ENCODE measurements around the gene TNIP1. TPM values are rescaled to one million over a fixed set of nuclear protein-coding genes. Genes with fewer than 3 reads are reported as not detected.

TNIP1 gene
- polyA plus RNA-seq, 2 of the 4 experiments (the other 2 are of a cell fraction), result 48.4 to 53.4 TPM

- H3K27ac ChIP-seq, result no peak overlapping the region
- POLR2A ChIA-PET, result interaction anchor here (0.6 kb wide), 1 partner anchor 162 kb away, joined by 4 read pairs; no protein-coding TSS in a partner anchor
- ATAC-seq (no peak), FAIRE-seq (no peak), DNase-seq (ENCODE audit: low read depth in 1 of 2, low spot score in 1 of 2) (no peak)
- no peaks in the 10 kb centered on the region for H3K9me3 ChIP-seq
- CTCF ChIA-PET, result interaction anchor here (0.6 to 4.7 kb wide), 25 partner anchors 8 to 403 kb away, joined by 3 to 59 read pairs (median 4); no protein-coding TSS in a partner anchor
- H3K4me1 ChIP-seq, result no peaks in the 10 kb centered on the region
- 51% methylated on average over 9 of the region's 9 CpGs for whole genome bisulfite sequencing (ENCODE audit: missing lambda C conversion rate)
- no peak overlapping the region for H3K4me2 ChIP-seq
- TF ChIP-seq SREBF2 (IDR thresholded peaks at IDR 0.05) (no peak), USF2 (IDR thresholded peaks at IDR 0.05) (no peak), CBX8 (IDR thresholded peaks at IDR 0.05) (no peak), POLR2A (IDR thresholded peaks at IDR 0.05; ENCODE audit: low read length) (no peak), RARB (CRISPR knock-in tag; IDR thresholded peaks at IDR 0.05) (no peak), MAZ (IDR thresholded peaks at IDR 0.05; ENCODE audit: borderline replicate concordance, low read depth, low read length) (no peak), HES2 (IDR thresholded peaks at IDR 0.05) (no peak), HMGXB4 (CRISPR knock-in tag; IDR thresholded peaks at IDR 0.05; ENCODE audit: borderline replicate concordance) (no peak), NR3C1 (IDR thresholded peaks at IDR 0.05) (no peak), HOXB5 (CRISPR knock-in tag; IDR thresholded peaks at IDR 0.05) (no peak), ZNF302 (CRISPR knock-in tag; IDR thresholded peaks at IDR 0.05) (no peak), NFE2L2 (conservative IDR thresholded peaks at IDR 0.05; ENCODE audit: low read length) (no peak), BHLHE40 (IDR thresholded peaks at IDR 0.05; ENCODE audit: low read depth, low read length) (no peak), RNF2 (IDR thresholded peaks at IDR 0.05; ENCODE audit: borderline replicate concordance, low read depth) (no peak), PHF8 (IDR thresholded peaks at IDR 0.05; ENCODE audit: borderline replicate concordance, low read depth) (no peak), KDM5A (IDR thresholded peaks at IDR 0.05) (no peak), ZC3H11A (IDR thresholded peaks at IDR 0.05) (no peak), GATA3 (IDR thresholded peaks at IDR 0.05; ENCODE audit: borderline replicate concordance) (no peak)
- TF ChIP-seq, protein P1, sequence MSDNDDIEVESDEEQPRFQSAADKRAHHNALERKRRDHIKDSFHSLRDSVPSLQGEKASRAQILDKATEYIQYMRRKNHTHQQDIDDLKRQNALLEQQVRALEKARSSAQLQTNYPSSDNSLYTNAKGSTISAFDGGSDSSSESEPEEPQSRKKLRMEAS (IDR thresholded peaks at IDR 0.05), result no peak
- H3K4me3 ChIP-seq, result no peak overlapping the region
Measured at GRCh38 chr5:151002681-151003502, 77.9 kb downstream of the TNIP1 start.

GRCh38 chr5:151002250-151002649, 78.6 kb downstream of the TNIP1 start:
- POLR2A ChIA-PET, result interaction anchor here (0.6 kb wide), 1 partner anchor 162 kb away, joined by 4 read pairs; no protein-coding TSS in a partner anchor
- Histone ChIP-seq H3K4me3 (no peak overlapping the region), H3K9me3 (no peaks in the 10 kb centered on the region), H3K4me2 (no peak overlapping the region), H3K4me1 (no peaks in the 10 kb centered on the region), H3K27ac (no peak overlapping the region)
- ATAC-seq (peak; percentile 46 to 71; a peak in 3 of 6 replicates), FAIRE-seq (no peak), DNase-seq (ENCODE audit: low read depth in 1 of 2, low spot score in 1 of 2) (peak; percentile 24 to 33)
- CTCF ChIA-PET, result interaction anchor here (0.6 to 4.7 kb wide), 29 partner anchors 8 to 404 kb away, joined by 3 to 59 read pairs (median 4); no protein-coding TSS in a partner anchor
- TF ChIP-seq, protein P1 (IDR thresholded peaks at IDR 0.05), result no peak
- TF ChIP-seq CTCF (IDR thresholded peaks at IDR 0.05), result peak; percentile 56
- TF ChIP-seq EHMT2 (IDR thresholded peaks at IDR 0.05; ENCODE audit: low read depth), result no peak
- TF ChIP-seq RAD21 (conservative IDR thresholded peaks at IDR 0.05 in 1 of 2, IDR thresholded peaks at IDR 0.05 in 1 of 2), result peak; percentile 71 to 85
- no peak for TF ChIP-seq HEYL (CRISPR knock-in tag; IDR thresholded peaks at IDR 0.05)
- TF ChIP-seq BHLHE40 (IDR thresholded peaks at IDR 0.05; ENCODE audit: low read depth, low read length), result no peak
- no peak for TF ChIP-seq RARB (CRISPR knock-in tag; IDR thresholded peaks at IDR 0.05)
- TF ChIP-seq POLR2A (IDR thresholded peaks at IDR 0.05; ENCODE audit: low read length), result no peak
- TF ChIP-seq SMC3 (IDR thresholded peaks at IDR 0.05), result peak; percentile 53; the same call in 2 of the 3 replicates
- TF ChIP-seq, protein P2, sequence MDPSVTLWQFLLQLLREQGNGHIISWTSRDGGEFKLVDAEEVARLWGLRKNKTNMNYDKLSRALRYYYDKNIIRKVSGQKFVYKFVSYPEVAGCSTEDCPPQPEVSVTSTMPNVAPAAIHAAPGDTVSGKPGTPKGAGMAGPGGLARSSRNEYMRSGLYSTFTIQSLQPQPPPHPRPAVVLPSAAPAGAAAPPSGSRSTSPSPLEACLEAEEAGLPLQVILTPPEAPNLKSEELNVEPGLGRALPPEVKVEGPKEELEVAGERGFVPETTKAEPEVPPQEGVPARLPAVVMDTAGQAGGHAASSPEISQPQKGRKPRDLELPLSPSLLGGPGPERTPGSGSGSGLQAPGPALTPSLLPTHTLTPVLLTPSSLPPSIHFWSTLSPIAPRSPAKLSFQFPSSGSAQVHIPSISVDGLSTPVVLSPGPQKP (IDR thresholded peaks at IDR 0.05; ENCODE audit: low read depth, low read length), result no peak
- no peak for TF ChIP-seq ZC3H11A (IDR thresholded peaks at IDR 0.05)
- TF ChIP-seq CBX8 (IDR thresholded peaks at IDR 0.05), result no peak
- WGBS (ENCODE audit: missing lambda C conversion rate), result 13% methylated on average over 2 of the region's 2 CpGs

All from A549 (cell line).